GM13977 (cell line): ENCODE data around the gene HHIP.
"Not testable (repeated sequence)": the region's sequence is repeated elsewhere in the genome, so short reads cannot be mapped to it uniquely, and the experiment has no call there.

Source experiments
- DNase-seq: peaks from one replicate; pipeline ENCODE4 v3.0.0; 2012; ENCODE audit warnings: low spot score
- in situ Hi-C: fragments of 300-500 bp; cut with MboI; formaldehyde crosslinking; loops from one replicate; pipeline ENCODE4 v1.12.0; 2022; ENCODE audit warnings: low sequenced_read_pairs, low pct_unique_long_range_greater_than_20kb, mixed read lengths, inconsistent platforms; ENCODE audit not compliant: unreplicated experiment
- TF ChIP-seq, protein P1 (sequence below): IDR thresholded peaks from 2 replicates; pipeline ENCODE4 v1.5.1; 2012; ENCODE audit warnings: mild to moderate bottlenecking, control low read depth; ENCODE audit not compliant: insufficient read depth; ENCODE audit errors: extremely low read depth, missing control alignments

Gene HHIP

DNA sequence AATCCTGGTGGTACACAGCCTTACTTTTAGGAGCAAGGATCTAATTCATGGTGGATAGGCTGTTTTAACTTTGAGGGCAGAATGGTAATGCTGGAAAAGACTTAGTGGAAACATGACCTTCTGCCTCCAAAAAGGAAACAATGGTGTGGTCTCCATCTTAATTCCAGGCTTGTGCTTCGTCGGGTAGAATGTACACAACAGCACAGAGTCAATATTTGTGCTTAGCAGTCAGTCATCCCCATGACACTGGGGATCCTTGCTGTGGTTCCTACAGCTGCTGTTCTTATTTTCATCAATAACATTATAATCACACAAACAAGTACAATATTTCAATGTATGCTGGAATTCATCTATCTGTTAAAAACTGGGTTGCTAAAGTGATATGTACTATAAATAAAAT is 104.4 kb downstream of the HHIP start:
- DNase-seq, result no peak
- TF ChIP-seq, protein P1, sequence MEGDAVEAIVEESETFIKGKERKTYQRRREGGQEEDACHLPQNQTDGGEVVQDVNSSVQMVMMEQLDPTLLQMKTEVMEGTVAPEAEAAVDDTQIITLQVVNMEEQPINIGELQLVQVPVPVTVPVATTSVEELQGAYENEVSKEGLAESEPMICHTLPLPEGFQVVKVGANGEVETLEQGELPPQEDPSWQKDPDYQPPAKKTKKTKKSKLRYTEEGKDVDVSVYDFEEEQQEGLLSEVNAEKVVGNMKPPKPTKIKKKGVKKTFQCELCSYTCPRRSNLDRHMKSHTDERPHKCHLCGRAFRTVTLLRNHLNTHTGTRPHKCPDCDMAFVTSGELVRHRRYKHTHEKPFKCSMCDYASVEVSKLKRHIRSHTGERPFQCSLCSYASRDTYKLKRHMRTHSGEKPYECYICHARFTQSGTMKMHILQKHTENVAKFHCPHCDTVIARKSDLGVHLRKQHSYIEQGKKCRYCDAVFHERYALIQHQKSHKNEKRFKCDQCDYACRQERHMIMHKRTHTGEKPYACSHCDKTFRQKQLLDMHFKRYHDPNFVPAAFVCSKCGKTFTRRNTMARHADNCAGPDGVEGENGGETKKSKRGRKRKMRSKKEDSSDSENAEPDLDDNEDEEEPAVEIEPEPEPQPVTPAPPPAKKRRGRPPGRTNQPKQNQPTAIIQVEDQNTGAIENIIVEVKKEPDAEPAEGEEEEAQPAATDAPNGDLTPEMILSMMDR, result no peak
- in situ Hi-C loops, result no loop called here

DNA sequence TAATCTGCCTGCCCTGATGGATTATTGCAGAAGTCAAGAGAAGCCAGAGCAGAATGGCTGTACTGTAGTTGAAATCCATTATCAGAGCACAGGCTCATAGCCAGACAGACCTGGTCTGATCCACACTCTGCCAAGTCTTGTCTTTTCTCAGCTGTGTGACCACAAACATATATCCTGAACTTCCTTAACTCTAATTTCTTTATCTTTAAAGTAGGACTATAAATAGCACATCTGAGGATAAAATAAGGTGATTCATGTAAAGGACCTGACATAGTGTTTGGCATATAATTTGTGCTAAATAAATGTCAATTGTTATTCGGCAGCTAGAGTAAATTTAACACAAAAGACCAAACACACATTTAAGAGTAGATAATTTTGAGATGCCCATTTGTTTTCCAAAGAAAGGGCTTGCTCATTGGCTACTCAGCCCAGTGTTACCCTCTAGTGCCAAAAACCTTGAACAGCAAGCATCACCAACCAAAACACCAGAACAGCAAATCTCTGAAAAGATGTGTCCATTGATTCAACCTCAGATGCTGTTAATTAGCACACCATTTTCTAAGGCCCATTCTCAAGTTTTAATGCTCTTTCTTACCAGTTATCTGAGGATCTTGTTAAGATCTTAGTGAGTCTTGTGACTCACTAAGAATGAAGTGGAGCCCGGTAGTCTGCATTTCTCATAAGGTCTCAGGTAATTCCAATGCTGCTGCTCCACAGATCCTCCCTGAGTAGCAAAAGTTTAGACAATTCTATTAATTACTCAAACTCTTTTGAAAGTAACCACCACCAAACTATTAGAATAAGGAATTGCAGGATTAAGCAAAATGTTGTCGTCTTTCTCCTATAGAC is 108.8 kb downstream of the HHIP start:
- in situ Hi-C loops, result no loop called here
- TF ChIP-seq, protein P1, result no peak
- DNase-seq, result peak; percentile 4

DNA sequence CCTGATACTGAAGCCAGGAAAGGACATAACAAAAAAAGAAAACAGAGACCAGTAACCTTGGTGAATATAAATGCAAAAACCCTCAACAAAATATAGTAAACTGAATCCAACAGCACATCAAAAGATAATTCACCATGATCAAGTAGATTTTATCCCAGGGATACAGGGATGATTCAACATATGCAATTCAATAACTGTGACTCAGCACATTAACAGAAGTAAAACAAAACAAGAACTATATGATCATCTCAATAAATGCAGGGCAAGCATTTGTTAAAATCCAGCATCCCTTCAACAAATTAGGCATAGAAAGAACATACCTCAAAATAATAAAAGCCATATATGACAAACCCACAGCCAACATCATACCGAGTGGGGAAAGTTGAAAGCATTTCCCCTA is 112.0 kb downstream of the HHIP start:
- TF ChIP-seq, protein P1, result no peak
- in situ Hi-C loops, result no loop called here
- DNase-seq, result no peak

DNA sequence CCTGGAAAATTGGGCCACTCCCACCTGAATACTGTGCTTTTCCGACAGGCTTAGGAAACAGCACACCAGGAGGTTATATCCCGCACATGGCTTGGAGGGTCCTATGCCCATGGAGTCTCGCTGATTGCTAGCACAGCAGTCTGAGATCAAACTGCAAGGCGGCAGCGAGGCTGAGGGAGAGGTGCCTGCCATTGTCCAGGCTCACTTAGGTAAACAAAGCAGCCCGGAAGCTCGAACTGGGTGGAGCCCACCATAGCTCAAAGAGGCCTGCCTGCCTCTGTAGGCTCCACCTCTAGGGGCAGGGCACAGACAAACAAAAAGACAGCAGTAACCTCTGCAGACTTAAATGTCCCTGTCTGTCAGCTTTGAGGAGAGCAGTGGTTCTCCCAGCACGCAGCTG is 122.9 kb downstream of the HHIP start:
- in situ Hi-C loops, DNase-seq: not testable (repeated sequence)

DNA sequence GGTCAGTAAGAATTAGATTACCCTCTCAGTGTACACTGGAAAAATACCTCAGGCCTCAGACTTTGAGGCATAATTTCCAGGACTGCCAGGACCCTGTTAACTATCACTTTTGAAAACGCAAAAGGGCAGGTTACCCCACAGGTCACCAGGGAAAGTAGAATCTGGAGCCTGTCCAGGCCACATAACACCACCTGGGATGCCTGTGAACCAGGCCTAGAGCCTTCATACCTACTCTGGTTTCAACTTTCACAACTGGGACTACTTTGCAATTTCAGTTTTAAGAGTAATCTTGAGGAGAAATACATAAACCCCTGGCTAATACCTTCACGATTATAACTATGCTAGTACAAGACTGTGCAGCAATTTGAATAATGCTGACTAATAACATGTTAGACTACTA is 132.4 kb downstream of the HHIP start:
- DNase-seq, result no peak
- TF ChIP-seq, protein P1, result no peak
- in situ Hi-C loops, result loop anchor here (25.0 kb wide), 2 partner anchors 284 to 591 kb away; no protein-coding TSS in a partner anchor

DNA sequence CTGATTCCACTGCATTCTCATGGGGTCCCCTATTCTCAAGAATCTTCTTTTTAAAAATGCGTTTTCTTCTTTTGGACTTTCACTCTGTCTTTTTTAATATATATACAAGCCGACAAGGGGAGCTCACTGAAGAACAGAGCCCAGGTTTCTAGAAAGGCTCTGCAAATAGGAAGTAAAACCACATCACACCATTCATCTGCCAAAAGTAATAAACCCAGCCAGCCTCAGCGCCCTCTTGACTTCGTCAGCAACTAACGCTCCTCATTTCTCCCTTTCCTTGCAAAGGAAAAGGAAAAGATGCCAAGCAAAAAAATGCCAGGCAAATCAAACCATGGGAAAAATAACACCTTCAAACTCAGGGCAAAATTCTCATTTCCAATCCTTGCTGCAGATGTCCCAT is 136.4 kb downstream of the HHIP start:
- in situ Hi-C loops, result loop anchor here (25.0 kb wide), 2 partner anchors 280 to 595 kb away; no protein-coding TSS in a partner anchor
- DNase-seq, result no peak
- TF ChIP-seq, protein P1, result no peak

DNA sequence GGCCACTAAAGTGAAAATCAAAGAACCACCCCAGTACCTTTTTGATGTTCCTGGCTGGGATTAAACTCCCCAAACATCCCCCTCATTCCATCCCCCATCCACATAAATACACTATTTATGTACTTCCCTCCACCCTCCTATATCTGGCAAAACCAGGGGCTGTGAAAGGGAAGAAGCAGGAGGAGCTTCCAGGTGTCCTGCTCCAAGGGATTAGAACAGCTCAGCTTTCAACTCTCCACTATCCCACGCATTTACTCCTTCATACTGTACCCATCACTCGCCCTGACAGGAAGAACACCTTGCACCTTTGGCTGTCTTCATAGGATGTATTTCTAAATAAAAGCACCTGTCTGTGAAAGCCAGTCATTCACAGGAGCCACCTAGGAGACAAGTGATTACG is 140.0 kb downstream of the HHIP start:
- DNase-seq, result no peak
- in situ Hi-C loops, result loop anchor here (25.0 kb wide), 2 partner anchors 276 to 599 kb away; no protein-coding TSS in a partner anchor
- TF ChIP-seq, protein P1, result no peak
